ENCODE data around the gene PRSS23.
"Not testable (repeated sequence)": the region's sequence is repeated elsewhere in the genome, so short reads cannot be mapped to it uniquely, and the experiment has no call there.

PRSS23 gene

GRCh38 chr11:86816251-86816726 lies 15.9 kb downstream of the PRSS23 start:
- no peak for DNase-seq

- DNase-seq = no peak
These were observed 18.3 kb downstream of the PRSS23 start for GRCh38 chr11:86818462-86819192.

GRCh38 chr11:86824139-86824538 lies 23.8 kb downstream of the PRSS23 start:
- DNase-seq = not testable (repeated sequence)

GRCh38 chr11:86834376-86834775 lies 34.0 kb downstream of the PRSS23 start:
- DNase-seq = not testable (repeated sequence)

GRCh38 chr11:86844762-86845508 lies 44.6 kb downstream of the PRSS23 start:
- DNase-seq = not testable (repeated sequence)

- DNase-seq = no peak
These were observed 47.8 kb downstream of the PRSS23 start for GRCh38 chr11:86848132-86848531.

- DNase-seq = no peak
These were observed 49.3 kb downstream of the PRSS23 start for GRCh38 chr11:86849679-86850078.

Measured in NK-92 treated with Interleukin-12 subunit alpha and Interleukin-12 subunit beta, amount 100 ng/mL, for 24 hours (cell line).